Stimulated activated naive CD8-positive, alpha-beta T cell treated with anti-CD3 and anti-CD28 coated beads, Interleukin-15, amount 100 ng/mL, for 72 hours (primary cell): ENCODE data around the gene TECTB.

ENCODE experiments used
- ATAC-seq: fragments of 150-1000 bp; cut with Tn5 transposase; 2 replicates; pipeline ENCODE4 v1.10.0; 2021; ENCODE audit warnings: mild to moderate bottlenecking, moderate library complexity
- DNase-seq, 2 donors: peaks; one replicate each; pipeline ENCODE4 v3.0.0; 2021 to 2022
- H3K27ac Mint-ChIP-seq, 2 donors: one replicate each; pipeline ENCODE4 v1.8.0; 2022; ENCODE audit warnings: mild to moderate bottlenecking in 2 of 2, mixed read lengths in 2 of 2, moderate library complexity in 2 of 2
- H3K27me3 Mint-ChIP-seq: one replicate; pipeline ENCODE4 v1.8.0; 2022; ENCODE audit warnings: mixed read lengths
- H3K4me1 Mint-ChIP-seq: one replicate; pipeline ENCODE4 v1.8.0; 2022; ENCODE audit warnings: mild to moderate bottlenecking, mixed read lengths
- H3K4me3 Mint-ChIP-seq, 2 donors: one replicate each; pipeline ENCODE4 v1.8.0; 2022; ENCODE audit warnings: mild to moderate bottlenecking in 2 of 2, mixed read lengths in 2 of 2, moderate library complexity in 1 of 2
- H3K9me3 Mint-ChIP-seq, 2 donors: one replicate each; pipeline ENCODE4 v1.8.0; 2022; ENCODE audit warnings: mixed read lengths in 2 of 2

The TECTB gene

GRCh38 chr10:112345202-112345601, 62.0 kb downstream of the TECTB start:
- H3K4me3 Mint-ChIP-seq: no peak overlapping the region
- ATAC-seq (peak; percentile 7), DNase-seq (no peak)
- H3K27ac Mint-ChIP-seq: no peak overlapping the region
- H3K4me1 Mint-ChIP-seq: peaks cover 5% of the 10 kb centered on the region
- H3K9me3 Mint-ChIP-seq: no peaks in the 10 kb centered on the region
- H3K27me3 Mint-ChIP-seq: no peaks in the 10 kb centered on the region

DNA sequence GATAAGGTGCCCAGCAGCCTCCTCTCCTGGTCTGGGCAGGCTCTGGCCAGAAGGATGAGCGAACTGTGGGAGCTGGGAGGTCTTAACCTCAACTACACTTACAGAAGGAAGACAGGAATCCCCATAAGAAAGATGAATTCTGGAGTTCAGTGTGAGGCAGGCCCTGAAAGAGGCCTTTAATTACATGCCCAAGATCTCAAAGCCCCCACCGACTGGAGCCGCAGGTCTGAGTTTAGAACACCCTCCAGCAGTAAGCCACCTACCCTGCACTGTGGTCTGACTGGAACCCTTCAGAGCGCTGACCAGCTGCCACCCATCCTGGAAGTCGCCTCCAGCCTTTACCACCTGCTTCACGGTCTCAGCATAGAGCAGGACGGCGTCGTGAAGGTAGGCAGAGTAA, 62.5 kb downstream of the TECTB start:
- Mint-ChIP-seq H3K9me3 (no peaks in the 10 kb centered on the region), H3K27ac (no peak overlapping the region), H3K27me3 (no peaks in the 10 kb centered on the region), H3K4me3 (no peak overlapping the region), H3K4me1 (peaks cover 5% of the 10 kb centered on the region)
- ATAC-seq: no peak
- no peak for DNase-seq

DNA sequence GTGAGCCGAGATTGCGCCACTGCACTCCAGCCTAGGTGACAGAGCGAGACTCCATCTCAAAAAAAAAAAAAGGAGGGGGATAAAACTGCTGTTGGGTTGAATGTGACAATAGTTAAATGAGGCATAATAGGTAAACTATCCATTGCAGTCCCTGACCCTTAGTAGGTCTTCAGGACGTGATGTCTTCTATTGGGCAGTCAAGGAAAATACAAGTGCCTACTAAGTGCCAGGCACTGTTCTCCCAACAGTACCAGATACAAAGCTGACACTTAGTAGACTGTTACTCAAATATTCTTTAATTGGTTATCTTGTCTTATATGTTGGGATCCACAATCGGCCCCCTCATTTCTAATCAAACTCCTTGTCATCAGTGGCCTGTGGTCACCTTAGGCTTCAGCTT, 63.6 kb downstream of the TECTB start:
- no peak overlapping the region for H3K4me3 Mint-ChIP-seq
- no peak overlapping the region for H3K27ac Mint-ChIP-seq
- H3K4me1 Mint-ChIP-seq: peaks cover 5% of the 10 kb centered on the region
- no peaks in the 10 kb centered on the region for H3K27me3 Mint-ChIP-seq
- no peak for DNase-seq
- ATAC-seq: no peak
- H3K9me3 Mint-ChIP-seq: no peaks in the 10 kb centered on the region

GRCh38 chr10:112347709-112348671, 64.8 kb downstream of the TECTB start:
- Mint-ChIP-seq H3K9me3 (no peaks in the 10 kb centered on the region), H3K4me1 (peaks cover 5% of the 10 kb centered on the region), H3K4me3 (no peak overlapping the region), H3K27ac (no peak overlapping the region), H3K27me3 (no peaks in the 10 kb centered on the region)
- ATAC-seq (no peak), DNase-seq (no peak)

DNA sequence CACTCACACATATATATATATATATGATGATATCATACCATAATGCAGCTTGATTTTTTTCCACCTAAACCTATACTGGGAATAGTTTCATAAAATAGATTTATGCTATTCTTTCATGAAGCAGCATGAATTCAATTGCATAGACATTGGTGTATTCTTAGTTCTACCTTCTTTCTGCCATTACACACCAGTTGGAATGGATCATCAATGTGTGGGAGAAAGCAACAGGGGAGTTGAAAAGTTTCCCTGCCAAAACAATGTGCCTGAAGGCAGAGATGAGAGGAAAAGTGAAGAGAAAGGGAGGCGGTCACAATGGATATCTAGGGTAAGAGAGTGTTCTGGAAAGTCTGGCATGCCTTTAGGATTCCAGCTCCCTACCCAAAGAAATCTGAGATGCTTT, 65.6 kb downstream of the TECTB start:
- Mint-ChIP-seq H3K27me3 (no peaks in the 10 kb centered on the region), H3K4me1 (peaks cover 5% of the 10 kb centered on the region), H3K4me3 (no peak overlapping the region), H3K9me3 (no peaks in the 10 kb centered on the region), H3K27ac (no peak overlapping the region)
- ATAC-seq (no peak), DNase-seq (no peak)

- Mint-ChIP-seq H3K4me3 (no peak overlapping the region), H3K4me1 (peaks cover 5% of the 10 kb centered on the region), H3K9me3 (no peaks in the 10 kb centered on the region), H3K27me3 (no peaks in the 10 kb centered on the region), H3K27ac (no peak overlapping the region)
- DNase-seq (no peak), ATAC-seq (peak; percentile 39)
Measured at GRCh38 chr10:112349521-112350085, 66.4 kb downstream of the TECTB start.

- no peak overlapping the region for H3K4me3 Mint-ChIP-seq
- no peaks in the 10 kb centered on the region for H3K4me1 Mint-ChIP-seq
- ATAC-seq: no peak
- no peak overlapping the region for H3K27ac Mint-ChIP-seq
- DNase-seq: peak in 1 of 2 donors; percentile 1
- no peaks in the 10 kb centered on the region for H3K9me3 Mint-ChIP-seq
- no peaks in the 10 kb centered on the region for H3K27me3 Mint-ChIP-seq
Measured at GRCh38 chr10:112351146-112351545, 67.9 kb downstream of the TECTB start.

GRCh38 chr10:112352044-112352443, 68.8 kb downstream of the TECTB start:
- Mint-ChIP-seq H3K4me1 (no peaks in the 10 kb centered on the region), H3K4me3 (no peak overlapping the region), H3K27ac (no peak overlapping the region), H3K9me3 (no peaks in the 10 kb centered on the region), H3K27me3 (no peaks in the 10 kb centered on the region)
- no peak for DNase-seq
- no peak for ATAC-seq

DNA sequence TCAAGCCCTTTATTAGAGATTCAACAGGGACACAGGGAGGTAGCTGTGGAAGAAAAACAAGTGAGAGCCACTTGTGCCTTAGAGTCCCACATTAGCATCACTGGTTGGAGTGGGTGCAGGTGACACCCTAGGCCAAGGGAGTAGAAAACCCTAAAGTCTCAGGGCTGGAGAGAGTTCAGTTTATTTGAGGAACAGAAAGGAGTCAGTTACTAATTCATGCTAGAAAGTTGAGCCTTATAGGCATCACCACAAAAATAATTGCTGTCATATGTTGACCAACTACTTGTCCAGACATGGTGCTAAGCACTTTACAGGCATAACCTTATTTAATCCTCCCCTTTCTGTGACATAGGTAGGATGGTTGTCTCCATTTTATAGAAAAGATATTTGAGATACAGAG, 69.8 kb downstream of the TECTB start:
- Mint-ChIP-seq H3K27me3 (no peaks in the 10 kb centered on the region), H3K27ac (no peak overlapping the region), H3K4me3 (no peak overlapping the region), H3K4me1 (no peaks in the 10 kb centered on the region), H3K9me3 (no peaks in the 10 kb centered on the region)
- ATAC-seq (no peak), DNase-seq (no peak)
